ENCODE data around the gene LIPH. TPM values are rescaled to one million over a fixed set of nuclear protein-coding genes. Genes with fewer than 3 reads are reported as not detected.

The LIPH gene
- total and polyA plus RNA-seq, 10 of the 15 experiments (the other 5 are each of a cell fraction or from before 2014, with no cell fraction given): 2.2 to 11.1 (median 5.4) TPM

- TF ChIP-seq HSF1 (IDR thresholded peaks at IDR 0.05; ENCODE audit: low read depth, low read length): peak; percentile 62; the same call in 1 of the 2 replicates
- no peak for TF ChIP-seq ZNF217 (IDR thresholded peaks at IDR 0.05)
- TF ChIP-seq SMAD5 (IDR thresholded peaks at IDR 0.05; ENCODE audit: low read depth): peak; percentile 86
- TF ChIP-seq NFIC (IDR thresholded peaks at IDR 0.05; ENCODE audit: low read depth, low read length): no peak
- peak; percentile 93; the same call in 1 of the 2 replicates for TF ChIP-seq PML (IDR thresholded peaks at IDR 0.05; ENCODE audit: low read length)
- TF ChIP-seq FOXM1 (IDR thresholded peaks at IDR 0.05; ENCODE audit: low read depth, low read length): no peak
- no peak for TF ChIP-seq MTA3 (IDR thresholded peaks at IDR 0.05; ENCODE audit: borderline replicate concordance, low read length)
- TF ChIP-seq MXI1 (IDR thresholded peaks at IDR 0.05; ENCODE audit: low read depth, low read length): peak; percentile 89
- TF ChIP-seq LARP7 (IDR thresholded peaks at IDR 0.05): peak; percentile 93
- TF ChIP-seq EGR1 (IDR thresholded peaks at IDR 0.05; ENCODE audit: borderline replicate concordance in 1 of 2, low read depth in 2 of 2, low read length in 2 of 2): peak; percentile 78 to 83
- TF ChIP-seq NBN (IDR thresholded peaks at IDR 0.05): peak; percentile 73; the same call in 1 of the 2 replicates
- no peak for TF ChIP-seq RAD51 (IDR thresholded peaks at IDR 0.05)
- no peak for TF ChIP-seq STAT3 (IDR thresholded peaks at IDR 0.05; ENCODE audit: low read depth, low read length)
- TF ChIP-seq, protein P1, sequence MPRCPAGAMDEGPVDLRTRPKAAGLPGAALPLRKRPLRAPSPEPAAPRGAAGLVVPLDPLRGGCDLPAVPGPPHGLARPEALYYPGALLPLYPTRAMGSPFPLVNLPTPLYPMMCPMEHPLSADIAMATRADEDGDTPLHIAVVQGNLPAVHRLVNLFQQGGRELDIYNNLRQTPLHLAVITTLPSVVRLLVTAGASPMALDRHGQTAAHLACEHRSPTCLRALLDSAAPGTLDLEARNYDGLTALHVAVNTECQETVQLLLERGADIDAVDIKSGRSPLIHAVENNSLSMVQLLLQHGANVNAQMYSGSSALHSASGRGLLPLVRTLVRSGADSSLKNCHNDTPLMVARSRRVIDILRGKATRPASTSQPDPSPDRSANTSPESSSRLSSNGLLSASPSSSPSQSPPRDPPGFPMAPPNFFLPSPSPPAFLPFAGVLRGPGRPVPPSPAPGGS (IDR thresholded peaks at IDR 0.05; ENCODE audit: borderline replicate concordance, insufficient read depth, low read depth, low read length, poor library complexity, severe bottlenecking): peak; percentile 81
- peak; percentile 61; the same call in 1 of the 2 replicates for TF ChIP-seq CBFB (IDR thresholded peaks at IDR 0.05; ENCODE audit: low read depth)
- TF ChIP-seq SREBF1 (IDR thresholded peaks at IDR 0.05; ENCODE audit: low read length): peak; percentile 70
- TF ChIP-seq, protein P2, sequence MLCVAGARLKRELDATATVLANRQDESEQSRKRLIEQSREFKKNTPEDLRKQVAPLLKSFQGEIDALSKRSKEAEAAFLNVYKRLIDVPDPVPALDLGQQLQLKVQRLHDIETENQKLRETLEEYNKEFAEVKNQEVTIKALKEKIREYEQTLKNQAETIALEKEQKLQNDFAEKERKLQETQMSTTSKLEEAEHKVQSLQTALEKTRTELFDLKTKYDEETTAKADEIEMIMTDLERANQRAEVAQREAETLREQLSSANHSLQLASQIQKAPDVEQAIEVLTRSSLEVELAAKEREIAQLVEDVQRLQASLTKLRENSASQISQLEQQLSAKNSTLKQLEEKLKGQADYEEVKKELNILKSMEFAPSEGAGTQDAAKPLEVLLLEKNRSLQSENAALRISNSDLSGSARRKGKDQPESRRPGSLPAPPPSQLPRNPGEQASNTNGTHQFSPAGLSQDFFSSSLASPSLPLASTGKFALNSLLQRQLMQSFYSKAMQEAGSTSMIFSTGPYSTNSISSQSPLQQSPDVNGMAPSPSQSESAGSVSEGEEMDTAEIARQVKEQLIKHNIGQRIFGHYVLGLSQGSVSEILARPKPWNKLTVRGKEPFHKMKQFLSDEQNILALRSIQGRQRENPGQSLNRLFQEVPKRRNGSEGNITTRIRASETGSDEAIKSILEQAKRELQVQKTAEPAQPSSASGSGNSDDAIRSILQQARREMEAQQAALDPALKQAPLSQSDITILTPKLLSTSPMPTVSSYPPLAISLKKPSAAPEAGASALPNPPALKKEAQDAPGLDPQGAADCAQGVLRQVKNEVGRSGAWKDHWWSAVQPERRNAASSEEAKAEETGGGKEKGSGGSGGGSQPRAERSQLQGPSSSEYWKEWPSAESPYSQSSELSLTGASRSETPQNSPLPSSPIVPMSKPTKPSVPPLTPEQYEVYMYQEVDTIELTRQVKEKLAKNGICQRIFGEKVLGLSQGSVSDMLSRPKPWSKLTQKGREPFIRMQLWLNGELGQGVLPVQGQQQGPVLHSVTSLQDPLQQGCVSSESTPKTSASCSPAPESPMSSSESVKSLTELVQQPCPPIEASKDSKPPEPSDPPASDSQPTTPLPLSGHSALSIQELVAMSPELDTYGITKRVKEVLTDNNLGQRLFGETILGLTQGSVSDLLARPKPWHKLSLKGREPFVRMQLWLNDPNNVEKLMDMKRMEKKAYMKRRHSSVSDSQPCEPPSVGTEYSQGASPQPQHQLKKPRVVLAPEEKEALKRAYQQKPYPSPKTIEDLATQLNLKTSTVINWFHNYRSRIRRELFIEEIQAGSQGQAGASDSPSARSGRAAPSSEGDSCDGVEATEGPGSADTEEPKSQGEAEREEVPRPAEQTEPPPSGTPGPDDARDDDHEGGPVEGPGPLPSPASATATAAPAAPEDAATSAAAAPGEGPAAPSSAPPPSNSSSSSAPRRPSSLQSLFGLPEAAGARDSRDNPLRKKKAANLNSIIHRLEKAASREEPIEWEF (IDR thresholded peaks at IDR 0.05; ENCODE audit: insufficient replicate concordance, low read depth, low read length): no peak
- TF ChIP-seq TCF7 (IDR thresholded peaks at IDR 0.05; ENCODE audit: borderline replicate concordance): no peak
- 0 out of 2 replicates have a peak, but pooled peaks have one; percentile 80 for TF ChIP-seq STAT1 (conservative IDR thresholded peaks at IDR 0.05)
- TF ChIP-seq POU2F2 (IDR thresholded peaks at IDR 0.05; ENCODE audit: borderline replicate concordance, low read depth, low read length): peak; percentile 91
These were observed 53.6 kb downstream of the LIPH start, which contains the start of gene TMEM41A (continued) for GRCh38 chr3:185498503-185499396.

Measured in GM12878 (cell line).